HCT116 (cell line): Measurements from ENCODE around the gene SLC25A33. TPM values are rescaled to one million over a fixed set of nuclear protein-coding genes. Genes with fewer than 3 reads are reported as not detected.

Source experiments
- ATAC-seq: fragments of 200-7000 bp; cut with Tn5 transposase; 2 replicates; pipeline ENCODE4 v1.9.1; 2020; ENCODE audit warnings: mild to moderate bottlenecking, moderate library complexity
- BruUV-seq: library from RNA; stranded (reverse); fragments of 400-500 nt; replicated peaks from 2 replicates; lab custom pipeline; 2021; lab: Mats Ljungman, UMichigan
- CTCF ChIA-PET: fragments of 300-600 bp; sonication (Branson Sonifier 250); formaldehyde crosslinking; loops from one replicate; lab custom pipeline; 2021; ENCODE audit warnings: antibody characterized with exemption; lab: Charles Lee
- POLR2A ChIA-PET: fragments of 300-600, 350-600 bp; sonication (Branson Sonifier 250); formaldehyde crosslinking; loops from one replicate; lab custom pipeline; 2021; ENCODE audit warnings: antibody characterized with exemption; lab: Charles Lee
- RAD21 ChIA-PET, 2 experiments: fragments of 300-600 bp; sonication (Branson Sonifier 250); formaldehyde crosslinking; loops; one replicate each; lab custom pipeline; 2023; ENCODE audit warnings: low total read pairs in 2 of 2; ENCODE audit not compliant: uncharacterized antibody in 2 of 2, unreplicated experiment in 2 of 2, low non-redundant PET in 1 of 2; lab: Charles Lee
- DNase-seq: peaks from one replicate; pipeline ENCODE4 v3.0.0-alpha.2; 2010; ENCODE audit warnings: low read depth, low spot score
- H2AFZ ChIP-seq: fragments of 200-600 bp; shearing (Covaris generic), sonication (generic); 2 replicates; pipeline ENCODE4 v1.6.1; 2017; ENCODE audit warnings: low read depth, mixed run types, mixed read lengths, antibody characterized with exemption, low read length; ENCODE audit not compliant: poor library complexity, severe bottlenecking
- H3K27ac ChIP-seq: 2 replicates; pipeline ENCODE4 v1.5.1; 2012; ENCODE audit warnings: low read depth, low read length
- H3K27me3 ChIP-seq: fragments of 200-600 bp; sonication (generic); 2 replicates; pipeline ENCODE4 v1.6.1; 2016; ENCODE audit warnings: mixed run types, low read length, mixed read lengths; ENCODE audit not compliant: insufficient read depth
- H3K36me3 ChIP-seq, 2 experiments: fragments of 200-500 bp in 1 of 2; fragments of 200-600 bp in 1 of 2; sonication (Bioruptor generic) in 1 of 2; sonication (generic) in 1 of 2; 2 replicates each; pipeline versions ENCODE4 v1.5.1 to v1.6.1; 2014 to 2016; ENCODE audit warnings: low read length in 2 of 2, inconsistent platforms in 1 of 2, mixed read lengths in 1 of 2, mixed run types in 1 of 2; ENCODE audit not compliant: insufficient read depth in 2 of 2, control insufficient read depth in 1 of 2
- H3K4me1 ChIP-seq, 2 experiments: fragments of 200-600 bp in 1 of 2; sonication (generic) in 1 of 2; 2 replicates each; pipeline versions ENCODE4 v1.5.1 to v1.6.1; 2012 to 2017; ENCODE audit warnings: low read length in 2 of 2, inconsistent platforms in 1 of 2, mild to moderate bottlenecking in 1 of 2, mixed read lengths in 1 of 2, mixed run types in 1 of 2, moderate library complexity in 1 of 2; ENCODE audit not compliant: insufficient read depth in 2 of 2, control insufficient read depth in 1 of 2
- H3K4me2 ChIP-seq: fragments of 200-600 bp; sonication (generic); 2 replicates; pipeline ENCODE4 v1.6.1; 2017; ENCODE audit warnings: mixed run types, low read length, mixed read lengths
- H3K4me3 ChIP-seq, 2 experiments: fragments of 200-600 bp in 1 of 2; sonication (generic) in 1 of 2; replicated peaks in 1 of 2; 2 replicates each; pipeline ENCODE4 v1.5.1; 2011 to 2016; ENCODE audit warnings: low read length in 2 of 2, control low read depth in 1 of 2, low read depth in 1 of 2, mild to moderate bottlenecking in 1 of 2, mixed read lengths in 1 of 2, mixed run types in 1 of 2
- H3K79me2 ChIP-seq: fragments of 200-600 bp; sonication (generic); 2 replicates; pipeline ENCODE4 v1.6.1; 2017; ENCODE audit warnings: mild to moderate bottlenecking, mixed run types, low read length, moderate library complexity, mixed read lengths; ENCODE audit not compliant: insufficient read depth
- H3K9ac ChIP-seq: fragments of 200-600 bp; sonication (generic); 2 replicates; pipeline ENCODE4 v1.6.1; 2016; ENCODE audit warnings: low read length, mixed read lengths
- H3K9me2 ChIP-seq: fragments of 200-600 bp; sonication (generic), shearing (Covaris generic); 2 replicates; pipeline ENCODE4 v1.6.1; 2017; ENCODE audit warnings: mixed run types, mild to moderate bottlenecking, moderate library complexity; ENCODE audit not compliant: insufficient read depth
- H3K9me3 ChIP-seq, 2 experiments: fragments of 200-500 bp in 1 of 2; fragments of 200-600 bp in 1 of 2; sonication (Bioruptor generic) in 1 of 2; sonication (generic) in 1 of 2; 2 replicates each; pipeline ENCODE4 v1.6.1; 2014 to 2017; ENCODE audit warnings: low read length in 2 of 2, mixed read lengths in 2 of 2, inconsistent platforms in 1 of 2, low read depth in 1 of 2, mild to moderate bottlenecking in 1 of 2, mixed run types in 1 of 2, moderate library complexity in 1 of 2; ENCODE audit not compliant: control insufficient read depth in 1 of 2, insufficient read depth in 1 of 2
- H4K20me1 ChIP-seq: fragments of 200-600 bp; sonication (generic), shearing (Covaris generic); 2 replicates; pipeline ENCODE4 v1.6.1; 2017; ENCODE audit warnings: mixed run types, mild to moderate bottlenecking, moderate library complexity; ENCODE audit not compliant: insufficient read depth
- CEBPB ChIP-seq: IDR thresholded peaks from 2 replicates; pipeline ENCODE4 v1.6.1; 2012; ENCODE audit warnings: low read depth
- EGR1 ChIP-seq: IDR thresholded peaks from 2 replicates; pipeline ENCODE4 v1.6.1; 2012; ENCODE audit warnings: low read depth
- ELF1 ChIP-seq: IDR thresholded peaks from 2 replicates; pipeline ENCODE4 v1.6.1; 2012; ENCODE audit warnings: low read depth, borderline replicate concordance
- EZH2 ChIP-seq: fragments of 200-600 bp; sonication (generic); IDR thresholded peaks from 2 replicates; pipeline ENCODE4 v1.6.1; 2017; ENCODE audit warnings: antibody characterized with exemption, mixed run types
- EZH2phosphoT487 ChIP-seq: fragments of 200-600 bp; IDR thresholded peaks from 2 replicates; pipeline ENCODE4 v1.6.1; 2018; ENCODE audit warnings: antibody characterized with exemption, borderline replicate concordance
- FOSL1 ChIP-seq: IDR thresholded peaks from 2 replicates; pipeline ENCODE4 v1.6.1; 2012; ENCODE audit warnings: low read depth
- POLR2A ChIP-seq: IDR thresholded peaks from 2 replicates; pipeline ENCODE4 v1.7.0; 2011; ENCODE audit warnings: borderline replicate concordance; ENCODE audit not compliant: insufficient read depth, insufficient read length; ENCODE audit errors: extremely low read depth
- RAD21 ChIP-seq: IDR thresholded peaks from 2 replicates; pipeline ENCODE4 v1.6.1; 2012; ENCODE audit warnings: low read depth, mild to moderate bottlenecking
- YY1 ChIP-seq: IDR thresholded peaks from 2 replicates; pipeline ENCODE4 v1.6.1; 2011; ENCODE audit warnings: low read length, low read depth, moderate library complexity, mild to moderate bottlenecking; ENCODE audit not compliant: insufficient replicate concordance; ENCODE audit errors: extremely low read depth
- ZFX ChIP-seq: fragments of 450-650 bp; IDR thresholded peaks from 2 replicates; pipeline ENCODE4 v1.6.1; 2017
- ZNF274 ChIP-seq: fragments of 200-500 bp; sonication (Bioruptor generic); IDR thresholded peaks from 2 replicates; pipeline ENCODE4 v1.6.1; 2014; ENCODE audit warnings: mild to moderate bottlenecking, low read depth, low read length, inconsistent platforms
- intact Hi-C: fragments of 100-400 bp; cut with micrococcal nuclease; formaldehyde crosslinking; loops from 2 replicates; pipeline ENCODE4 v1.10.0; 2022
- total RNA-seq: library from RNA; stranded (reverse); gene quantifications from one replicate; pipeline ENCODE4 v1.2.1, GENCODE V29; 2021; ENCODE audit not compliant: unreplicated experiment
- TF ChIP-seq, protein P1 (sequence below): IDR thresholded peaks from 2 replicates; pipeline ENCODE4 v1.6.1; 2011; ENCODE audit warnings: mild to moderate bottlenecking, low read length, moderate library complexity; ENCODE audit not compliant: insufficient replicate concordance; ENCODE audit errors: extremely low read depth
- TF ChIP-seq, protein P2 (sequence below): IDR thresholded peaks from 2 replicates; pipeline ENCODE4 v1.6.1; 2012
- TF ChIP-seq, protein P3 (sequence below): IDR thresholded peaks from 2 replicates; pipeline ENCODE4 v1.6.1; 2012

The SLC25A33 gene
- total RNA-seq, 1 experiment from 2014 or later = 9.8 TPM

DNA sequence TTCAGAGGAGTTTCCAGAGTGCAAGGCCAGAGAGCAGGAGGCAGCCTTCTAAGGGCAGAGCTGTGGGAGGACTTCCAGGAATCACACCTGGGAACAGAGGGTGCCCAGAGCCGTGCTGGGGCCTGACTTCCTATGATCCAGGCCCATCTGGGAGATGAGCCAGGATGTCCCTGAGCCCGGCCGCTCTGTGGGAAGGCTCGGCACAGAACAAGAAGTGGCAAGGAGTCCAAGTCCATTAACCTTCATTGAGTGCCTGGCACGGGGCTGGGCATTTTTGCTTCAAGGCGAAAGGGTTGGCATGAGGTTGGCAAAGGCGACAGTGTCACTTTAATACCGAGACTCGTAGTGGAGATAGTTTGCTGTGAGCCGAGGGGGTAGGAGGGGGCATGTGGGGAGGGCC lies 67.7 kb downstream of the SLC25A33 start:
- Histone ChIP-seq H2AFZ (no peak overlapping the region), H3K9me3 (no peaks in the 10 kb centered on the region), H3K79me2 (no peaks in the 10 kb centered on the region), H3K9ac (no peak overlapping the region), H3K27me3 (no peaks in the 10 kb centered on the region), H3K9me2 (no peaks in the 10 kb centered on the region), H3K36me3 (peaks cover 3 to 8% of the 10 kb centered on the region in 2 experiments; a peak in 3 of 4 replicates), H3K4me3 (no peak overlapping the region), H3K4me2 (no peak overlapping the region), H4K20me1 (no peaks in the 10 kb centered on the region), H3K4me1 (no peaks in the 10 kb centered on the region), H3K27ac (no peak overlapping the region)
- TF ChIP-seq YY1 (no peak), EZH2phosphoT487 (no peak), RAD21 (no peak), ELF1 (no peak)
- TF ChIP-seq, protein P1, sequence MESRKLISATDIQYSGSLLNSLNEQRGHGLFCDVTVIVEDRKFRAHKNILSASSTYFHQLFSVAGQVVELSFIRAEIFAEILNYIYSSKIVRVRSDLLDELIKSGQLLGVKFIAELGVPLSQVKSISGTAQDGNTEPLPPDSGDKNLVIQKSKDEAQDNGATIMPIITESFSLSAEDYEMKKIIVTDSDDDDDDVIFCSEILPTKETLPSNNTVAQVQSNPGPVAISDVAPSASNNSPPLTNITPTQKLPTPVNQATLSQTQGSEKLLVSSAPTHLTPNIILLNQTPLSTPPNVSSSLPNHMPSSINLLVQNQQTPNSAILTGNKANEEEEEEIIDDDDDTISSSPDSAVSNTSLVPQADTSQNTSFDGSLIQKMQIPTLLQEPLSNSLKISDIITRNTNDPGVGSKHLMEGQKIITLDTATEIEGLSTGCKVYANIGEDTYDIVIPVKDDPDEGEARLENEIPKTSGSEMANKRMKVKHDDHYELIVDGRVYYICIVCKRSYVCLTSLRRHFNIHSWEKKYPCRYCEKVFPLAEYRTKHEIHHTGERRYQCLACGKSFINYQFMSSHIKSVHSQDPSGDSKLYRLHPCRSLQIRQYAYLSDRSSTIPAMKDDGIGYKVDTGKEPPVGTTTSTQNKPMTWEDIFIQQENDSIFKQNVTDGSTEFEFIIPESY = no peak
- no peak for ATAC-seq
- RAD21 ChIA-PET = no interaction called here
- POLR2A ChIA-PET = no interaction called here
- no TSS peak for BruUV-seq
- DNase-seq = no peak
- CTCF ChIA-PET = interaction anchor here (1.0 kb wide), 1 partner anchor 9 kb away, joined by 3 read pairs; no protein-coding TSS in a partner anchor
- intact Hi-C loops = no loop called here

DNA sequence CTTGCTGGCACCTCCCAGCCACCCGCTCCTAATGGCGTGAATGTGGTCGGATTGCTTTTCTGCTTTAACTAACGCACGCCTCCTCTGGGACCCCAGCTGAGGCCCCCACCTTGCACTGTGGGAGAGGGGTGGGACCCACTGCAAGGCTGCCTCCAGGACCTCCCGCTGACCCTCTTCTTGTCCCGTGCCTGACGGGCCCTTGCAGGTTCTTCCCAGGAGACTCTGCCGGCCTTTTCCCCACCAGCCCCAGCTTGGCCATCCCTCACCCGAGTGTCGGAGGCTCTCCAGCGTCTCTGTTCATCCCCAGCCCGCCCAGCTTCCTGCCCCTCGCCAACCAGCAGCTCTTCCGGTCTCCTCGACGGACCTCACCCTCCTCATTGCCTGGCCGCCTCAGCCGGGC lies 68.1 kb downstream of the SLC25A33 start:
- H3K36me3 ChIP-seq = peaks cover 3 to 4% of the 10 kb centered on the region in 2 experiments; a peak in 3 of 4 replicates

More for the DNA sequence above, 68.1 kb downstream of the SLC25A33 start:
- intact Hi-C loops = no loop called here
- H3K4me2 ChIP-seq = no peak overlapping the region
- TF ChIP-seq EGR1 (no peak), YY1 (no peak), POLR2A (no peak), FOSL1 (no peak), CEBPB (no peak), EZH2 (no peak), ZFX (no peak), ZNF274 (no peak)
- TF ChIP-seq, protein P2, sequence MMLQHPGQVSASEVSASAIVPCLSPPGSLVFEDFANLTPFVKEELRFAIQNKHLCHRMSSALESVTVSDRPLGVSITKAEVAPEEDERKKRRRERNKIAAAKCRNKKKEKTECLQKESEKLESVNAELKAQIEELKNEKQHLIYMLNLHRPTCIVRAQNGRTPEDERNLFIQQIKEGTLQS = no peak
- TF ChIP-seq, protein P3, sequence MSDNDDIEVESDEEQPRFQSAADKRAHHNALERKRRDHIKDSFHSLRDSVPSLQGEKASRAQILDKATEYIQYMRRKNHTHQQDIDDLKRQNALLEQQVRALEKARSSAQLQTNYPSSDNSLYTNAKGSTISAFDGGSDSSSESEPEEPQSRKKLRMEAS = no peak
- no peaks in the 10 kb centered on the region for H3K9me2 ChIP-seq
- RAD21 ChIA-PET = no interaction called here
- POLR2A ChIA-PET = no interaction called here
- no peak for DNase-seq
- no peaks in the 10 kb centered on the region for H3K9me3 ChIP-seq
- H3K9ac ChIP-seq = no peak overlapping the region
- no peak for ATAC-seq
- CTCF ChIA-PET = interaction anchor here (1.0 kb wide), 1 partner anchor 8 kb away, joined by 3 read pairs; no protein-coding TSS in a partner anchor
- no peak overlapping the region for H2AFZ ChIP-seq
- no peaks in the 10 kb centered on the region for H3K4me1 ChIP-seq
- no peaks in the 10 kb centered on the region for H3K79me2 ChIP-seq
- H4K20me1 ChIP-seq = no peaks in the 10 kb centered on the region
- H3K4me3 ChIP-seq = no peak overlapping the region
- H3K27ac ChIP-seq = no peak overlapping the region
- no TSS peak for BruUV-seq
- no peaks in the 10 kb centered on the region for H3K27me3 ChIP-seq
